Liver (tissue), 9 donors: ENCODE data around the gene SMPD3. TPM values are rescaled to one million over a fixed set of nuclear protein-coding genes. Genes with fewer than 3 reads are reported as not detected.

ENCODE experiments used
- DNase-seq: peaks from one replicate; pipeline ENCODE4 v3.0.0-alpha.2; 2017; ENCODE audit warnings: low spot score
- H3K27ac ChIP-seq, 2 donors: one replicate each; pipeline ENCODE4 v1.7.0; 2013; ENCODE audit warnings: inconsistent platforms in 2 of 2, low read length in 2 of 2, control low read depth in 1 of 2, low read depth in 1 of 2, mild to moderate bottlenecking in 1 of 2
- H3K27me3 ChIP-seq, 4 donors: one replicate each; pipeline versions ENCODE4 v1.6.1 to v1.7.0; 2013; ENCODE audit warnings: low read length in 3 of 4, inconsistent platforms in 1 of 4, mild to moderate bottlenecking in 1 of 4, moderate library complexity in 1 of 4; ENCODE audit not compliant: control insufficient read depth in 4 of 4, insufficient read depth in 4 of 4
- H3K36me3 ChIP-seq, 4 donors: one replicate each; pipeline versions ENCODE4 v1.6.1 to v1.7.0; 2013; ENCODE audit warnings: low read length in 3 of 4, mild to moderate bottlenecking in 3 of 4, low read depth in 1 of 4, moderate library complexity in 1 of 4; ENCODE audit not compliant: control insufficient read depth in 4 of 4, insufficient read depth in 3 of 4
- H3K4me1 ChIP-seq, 4 donors: one replicate each; pipeline versions ENCODE4 v1.6.1 to v1.7.0; 2013; ENCODE audit warnings: low read length in 3 of 4, mild to moderate bottlenecking in 3 of 4, moderate library complexity in 1 of 4; ENCODE audit not compliant: control insufficient read depth in 4 of 4, insufficient read depth in 4 of 4
- H3K4me3 ChIP-seq, 3 donors: one replicate each; pipeline versions ENCODE4 v1.6.1 to v1.7.0; 2013; ENCODE audit warnings: low read length in 3 of 3, control low read depth in 1 of 3, low read depth in 1 of 3, mild to moderate bottlenecking in 1 of 3
- H3K9ac ChIP-seq, 2 donors: one replicate each; pipeline ENCODE4 v1.7.0; 2013; ENCODE audit warnings: low read length in 2 of 2, mild to moderate bottlenecking in 2 of 2, moderate library complexity in 2 of 2, control low read depth in 1 of 2, low read depth in 1 of 2
- H3K9me3 ChIP-seq, 4 donors: one replicate each; pipeline versions ENCODE4 v1.6.1 to v1.7.0; 2013; ENCODE audit warnings: low read length in 3 of 4; ENCODE audit not compliant: control insufficient read depth in 4 of 4
- ATF3 ChIP-seq: IDR thresholded peaks from 2 replicates; pipeline ENCODE4 v1.6.1; 2016; ENCODE audit warnings: antibody characterized with exemption
- CTCF ChIP-seq: fragments of 150-350 bp; IDR thresholded peaks from 2 replicates; pipeline ENCODE4 v1.5.1; 2017; ENCODE audit warnings: improper control_type of control experiment, low read depth, low read length; ENCODE audit not compliant: missing input control
- EGR1 ChIP-seq, 2 donors: IDR thresholded peaks; 2 replicates each; pipeline ENCODE4 v1.6.1; 2016 to 2018; ENCODE audit warnings: antibody characterized with exemption in 2 of 2, low read depth in 2 of 2
- FOXA1 ChIP-seq: IDR thresholded peaks from 2 replicates; pipeline ENCODE4 v1.6.1; 2016; ENCODE audit warnings: antibody characterized with exemption
- FOXA2 ChIP-seq: IDR thresholded peaks from 2 replicates; pipeline ENCODE4 v1.6.1; 2016; ENCODE audit warnings: antibody characterized with exemption
- GABPA ChIP-seq, 2 donors: IDR thresholded peaks in 1 of 2; conservative IDR thresholded peaks in 1 of 2; 2 replicates each; pipeline ENCODE4 v1.6.1; 2016; ENCODE audit warnings: antibody characterized with exemption in 2 of 2, mild to moderate bottlenecking in 1 of 2, moderate library complexity in 1 of 2
- HNF4A ChIP-seq, 2 donors: conservative IDR thresholded peaks; 2 replicates each; pipeline ENCODE4 v1.6.1; 2016; ENCODE audit warnings: antibody characterized with exemption in 2 of 2, mild to moderate bottlenecking in 2 of 2
- HNF4G ChIP-seq: IDR thresholded peaks from 2 replicates; pipeline ENCODE4 v1.6.1; 2016; ENCODE audit warnings: antibody characterized with exemption
- JUND ChIP-seq, 2 donors: IDR thresholded peaks; 2 replicates each; pipeline ENCODE4 v1.6.1; 2016; ENCODE audit warnings: antibody characterized with exemption in 2 of 2
- MAX ChIP-seq: IDR thresholded peaks from 2 replicates; pipeline ENCODE4 v1.6.1; 2016; ENCODE audit warnings: antibody characterized with exemption
- NR2F2 ChIP-seq: IDR thresholded peaks from 2 replicates; pipeline ENCODE4 v1.6.1; 2016; ENCODE audit warnings: antibody characterized with exemption
- RAD21 ChIP-seq, 2 donors: IDR thresholded peaks; 2 replicates each; pipeline ENCODE4 v1.6.1; 2016; ENCODE audit warnings: antibody characterized with exemption in 2 of 2, mild to moderate bottlenecking in 2 of 2
- REST ChIP-seq: IDR thresholded peaks from 2 replicates; pipeline ENCODE4 v1.6.1; 2016; ENCODE audit warnings: antibody characterized with exemption, mild to moderate bottlenecking
- RXRA ChIP-seq, 2 donors: IDR thresholded peaks; 2 replicates each; pipeline ENCODE4 v1.6.1; 2017 to 2018; ENCODE audit warnings: antibody characterized with exemption in 2 of 2, mild to moderate bottlenecking in 1 of 2
- SP1 ChIP-seq: IDR thresholded peaks from 2 replicates; pipeline ENCODE4 v1.6.1; 2018; ENCODE audit warnings: antibody characterized with exemption, mild to moderate bottlenecking
- TAF1 ChIP-seq: conservative IDR thresholded peaks from 2 replicates; pipeline ENCODE4 v1.6.1; 2016; ENCODE audit warnings: antibody characterized with exemption, mild to moderate bottlenecking
- YY1 ChIP-seq: IDR thresholded peaks from 2 replicates; pipeline ENCODE4 v1.6.1; 2016; ENCODE audit warnings: antibody characterized with exemption, mild to moderate bottlenecking
- ZBTB33 ChIP-seq: IDR thresholded peaks from 2 replicates; pipeline ENCODE4 v1.6.1; 2016; ENCODE audit warnings: antibody characterized with exemption
- WGBS: extraction: QIAGEN DNeasy Blood & Tissue Kit; methylation state at CpG from one replicate; pipeline ENCODE4 v1.1.7; 2013; 5-methylcytosine and 5-hydroxymethylcytosine counted together
- polyA plus RNA-seq, 2 donors: library from polyadenylated mRNA; stranded (reverse) in 1 of 2; unstranded in 1 of 2; fragments of 200-250 nt in 1 of 2; fragments of >200 nt in 1 of 2; fragmentation: Nextera tagmentation in 1 of 2; extraction: Ambion mirVana in 1 of 2; gene quantifications; one replicate each; pipeline versions ENCODE4 v1.2.1 to v1.2.3, GENCODE V29; 2013 to 2015
- total RNA-seq, 2 donors: library from RNA; depleted of rRNA; stranded (reverse); fragments of >200 nt; gene quantifications; one replicate each; pipeline ENCODE4 v1.2.3, GENCODE V29; 2014
- donor health status: healthy.
- donor health status: healthy.
- donor health status: healthy.
- donor health status: healthy.
- donor health status: healthy.

The SMPD3 gene
- total and polyA plus RNA-seq, 4 donors = 0.33 to 10.6 (median 2.7) TPM

- Histone ChIP-seq H3K36me3 (peaks cover 0 to 14% (median 9%) of the 10 kb centered on the region in 4 donors), H3K4me3 (peak within 1 kb of the TSS; percentile 83 to 97 (median 97)), H3K27me3 (no peaks in the 10 kb centered on the region), H3K27ac (peak within 1 kb of the TSS; percentile 70 to 76), H3K9ac (peak within 1 kb of the TSS; percentile 68 to 88), H3K9me3 (no peaks in the 10 kb centered on the region), H3K4me1 (peaks cover 1 to 41% (median 31%) of the 10 kb centered on the region in 4 donors)
- WGBS = under 1% methylated on average over 62 of the region's 62 CpGs
- peak; percentile 72 for TF ChIP-seq TAF1
- peak; percentile 88 for TF ChIP-seq REST
- TF ChIP-seq JUND (IDR thresholded peaks at IDR 0.05) = no peak
- TF ChIP-seq MAX = peak; percentile 93
- peak; percentile 41 for TF ChIP-seq SP1
- TF ChIP-seq FOXA2 = no peak
- TF ChIP-seq YY1 = peak; percentile 98
- peak; percentile 43 to 63 for TF ChIP-seq RAD21 (IDR thresholded peaks at IDR 0.05)
- peak in 1 of 2 donors; percentile 85 for TF ChIP-seq GABPA (IDR thresholded peaks at IDR 0.05 in 1 of 2, conservative IDR thresholded peaks at IDR 0.05 in 1 of 2)
- TF ChIP-seq ATF3 = no peak
- peak in 1 of 2 donors; percentile 73 for TF ChIP-seq EGR1 (IDR thresholded peaks at IDR 0.05; ENCODE audit: low read depth in 2 of 2)
- TF ChIP-seq CTCF = peak; percentile 13
- TF ChIP-seq NR2F2 = no peak
- peak; percentile 82 for TF ChIP-seq ZBTB33
- TF ChIP-seq FOXA1 = no peak
- no peak for TF ChIP-seq HNF4G
- peak; percentile 30 to 42 for TF ChIP-seq RXRA (IDR thresholded peaks at IDR 0.05)
- peak in 1 of 2 donors; percentile 26 for TF ChIP-seq HNF4A (conservative IDR thresholded peaks at IDR 0.05)
- DNase-seq = peak; percentile 90
Observed at GRCh38 chr16:68310774-68311511, 137.4 kb downstream of the SMPD3 start, which contains the start of the genes PRMT7 and SLC7A6OS. PRMT7 (plus strand) TSS chr16:68311019; CDS start chr16:68315980, 4,961 bp downstream. SLC7A6OS (minus strand) TSS chr16:68310946; CDS start chr16:68310926, 20 bp downstream.
